Activated T-cell treated with anti-CD3 and anti-CD28 coated beads for 4 hours (primary cell): ENCODE data around the gene TRIM56.
"Not testable (repeated sequence)": the region's sequence is repeated elsewhere in the genome, so short reads cannot be mapped to it uniquely, and the experiment has no call there.

Source experiments
- DNase-seq: peaks from one replicate; pipeline ENCODE4 v3.0.0-alpha.2; 2020

TRIM56 gene

DNA sequence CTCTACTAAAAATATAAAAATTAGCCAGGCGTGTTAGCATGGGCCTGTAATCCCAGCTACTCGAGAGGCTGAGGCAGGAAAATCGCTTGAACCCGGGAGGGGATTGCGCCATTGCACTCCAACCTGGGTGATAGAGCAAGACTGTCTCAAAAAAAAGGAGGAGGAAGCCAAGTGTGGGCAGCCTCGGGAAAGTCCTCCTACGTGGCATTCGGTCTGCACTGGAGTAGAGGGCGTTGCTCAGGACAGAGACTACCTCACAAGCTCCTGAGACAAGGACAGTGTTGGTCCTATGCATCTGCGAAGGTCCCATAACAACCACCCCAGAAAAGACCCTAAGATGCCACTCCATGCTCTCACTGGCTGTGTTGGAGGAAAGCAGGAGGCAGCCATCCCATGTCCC lies 31.6 kb downstream of the TRIM56 start:
- DNase-seq: no peak

DNA sequence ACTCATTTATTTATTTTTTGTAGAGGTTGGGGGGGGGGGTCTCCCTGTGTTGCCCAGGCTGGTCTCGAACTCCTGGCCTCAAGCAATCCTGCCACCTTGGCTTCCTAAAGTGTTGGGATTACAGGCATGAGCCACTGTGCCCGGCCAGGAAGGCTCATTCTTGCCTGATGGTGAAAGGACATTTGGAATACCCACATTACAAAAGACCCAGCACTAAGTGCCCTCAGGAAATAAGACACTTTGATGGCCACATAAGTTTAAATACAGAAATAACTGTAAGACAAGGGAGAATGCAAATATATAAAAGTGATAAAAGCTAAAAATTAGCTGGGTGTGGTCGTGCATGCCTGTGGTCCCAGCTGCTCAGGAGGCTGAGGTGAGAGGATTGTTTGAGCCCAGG lies 33.6 kb downstream of the TRIM56 start:
- DNase-seq: no peak

DNA sequence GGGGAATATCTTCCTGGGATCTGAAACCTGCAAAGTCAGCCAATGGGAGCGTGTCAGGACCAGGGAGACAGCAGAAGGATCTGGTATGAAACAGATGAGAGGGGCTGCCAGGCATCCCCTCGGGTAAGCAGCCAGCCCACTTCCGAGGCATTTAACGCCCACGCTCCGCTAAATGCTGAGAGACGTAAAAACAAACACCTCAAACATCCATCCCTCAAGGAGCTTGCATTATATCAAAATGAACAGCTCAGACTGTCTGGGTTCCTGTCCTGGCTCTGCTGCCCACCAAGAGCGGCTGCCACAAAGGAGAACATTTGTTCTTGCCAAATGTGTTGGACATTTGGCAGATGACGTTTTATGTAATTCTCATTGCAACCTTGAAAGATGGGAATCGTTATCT lies 34.6 kb downstream of the TRIM56 start:
- no peak for DNase-seq

DNA sequence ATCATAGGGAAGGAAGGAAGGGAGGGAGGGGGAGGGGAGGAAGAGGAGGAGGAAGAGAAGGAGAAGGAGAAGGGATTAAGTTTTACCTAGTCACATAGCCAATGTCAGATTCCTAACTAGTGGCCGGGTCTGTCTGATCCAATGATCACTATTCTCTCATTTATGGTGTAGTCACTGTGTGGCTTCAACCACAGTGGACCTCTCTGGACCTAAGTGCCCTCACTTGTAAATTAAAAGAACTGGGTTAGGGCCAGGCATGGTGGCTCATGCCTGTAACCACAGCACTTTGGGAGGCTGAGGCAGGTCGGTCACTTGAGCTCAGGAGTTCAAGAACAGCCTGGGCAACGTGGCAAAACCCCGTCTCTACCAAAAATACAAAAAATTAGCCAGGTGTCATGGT lies 35.0 kb downstream of the TRIM56 start:
- DNase-seq: no peak

DNA sequence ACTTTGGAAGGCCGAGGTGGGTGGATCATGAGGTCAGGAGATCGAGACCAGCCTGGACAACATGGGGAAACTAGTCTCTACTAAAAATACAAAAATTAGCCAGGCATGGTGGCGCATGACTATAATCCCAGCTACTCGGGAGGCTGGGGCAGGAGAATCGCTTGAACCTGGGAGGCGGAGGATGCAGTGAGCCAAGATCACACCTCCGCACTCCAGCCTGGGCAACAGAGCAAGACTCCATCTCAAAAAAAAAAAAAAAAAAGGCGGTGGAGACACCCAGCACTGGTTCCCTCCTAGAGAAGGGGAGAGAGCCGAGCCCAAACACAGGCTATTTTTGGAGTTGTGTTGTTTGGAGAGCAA lies 36.3 kb downstream of the TRIM56 start:
- DNase-seq: not testable (repeated sequence)

DNA sequence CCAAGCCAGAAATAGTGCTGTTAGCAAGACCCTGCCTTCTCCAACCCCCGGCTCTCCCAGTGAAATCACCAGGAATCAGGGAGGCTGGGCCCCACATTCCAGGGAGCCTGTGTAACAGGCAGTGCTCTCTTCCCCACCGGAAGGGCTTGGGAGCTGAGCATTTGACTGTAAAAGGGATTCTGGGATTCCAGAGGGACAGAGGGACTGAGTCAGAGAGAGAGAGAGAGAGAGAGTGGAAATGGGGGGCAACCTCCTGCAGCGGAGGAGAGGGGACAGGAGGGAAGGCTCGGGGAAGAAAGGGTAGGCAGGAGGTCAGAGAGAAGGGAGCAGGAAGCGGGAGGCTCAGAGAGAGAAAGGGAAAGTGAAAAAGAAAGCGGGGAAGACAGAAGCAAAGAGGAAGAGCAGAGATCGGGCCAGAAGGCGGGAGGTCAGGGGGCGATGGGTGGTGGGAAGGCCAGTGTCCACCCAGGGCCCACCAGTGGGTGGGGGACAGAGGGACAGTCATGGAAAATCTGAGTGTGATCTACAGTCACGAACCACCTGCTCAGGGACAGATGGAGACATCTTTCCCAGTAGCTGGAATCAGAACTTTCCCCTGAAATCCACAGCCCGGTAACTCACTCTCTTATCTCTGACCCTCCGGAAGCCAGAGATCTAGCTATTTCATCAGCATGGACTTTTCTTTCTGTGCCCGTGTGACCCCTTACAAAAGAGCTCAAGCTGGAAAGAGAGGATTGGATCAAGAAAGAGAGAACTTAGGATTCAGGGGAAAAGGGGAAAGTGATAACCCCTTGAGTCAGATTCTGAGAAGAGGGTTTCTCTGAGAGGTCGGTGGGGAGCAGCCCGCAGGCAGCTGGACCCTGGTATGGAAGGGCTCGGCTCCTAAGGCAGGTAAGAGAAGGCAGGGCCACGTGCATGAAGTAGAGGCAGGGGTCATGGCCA lies 37.0 kb downstream of the TRIM56 start:
- no peak for DNase-seq

DNA sequence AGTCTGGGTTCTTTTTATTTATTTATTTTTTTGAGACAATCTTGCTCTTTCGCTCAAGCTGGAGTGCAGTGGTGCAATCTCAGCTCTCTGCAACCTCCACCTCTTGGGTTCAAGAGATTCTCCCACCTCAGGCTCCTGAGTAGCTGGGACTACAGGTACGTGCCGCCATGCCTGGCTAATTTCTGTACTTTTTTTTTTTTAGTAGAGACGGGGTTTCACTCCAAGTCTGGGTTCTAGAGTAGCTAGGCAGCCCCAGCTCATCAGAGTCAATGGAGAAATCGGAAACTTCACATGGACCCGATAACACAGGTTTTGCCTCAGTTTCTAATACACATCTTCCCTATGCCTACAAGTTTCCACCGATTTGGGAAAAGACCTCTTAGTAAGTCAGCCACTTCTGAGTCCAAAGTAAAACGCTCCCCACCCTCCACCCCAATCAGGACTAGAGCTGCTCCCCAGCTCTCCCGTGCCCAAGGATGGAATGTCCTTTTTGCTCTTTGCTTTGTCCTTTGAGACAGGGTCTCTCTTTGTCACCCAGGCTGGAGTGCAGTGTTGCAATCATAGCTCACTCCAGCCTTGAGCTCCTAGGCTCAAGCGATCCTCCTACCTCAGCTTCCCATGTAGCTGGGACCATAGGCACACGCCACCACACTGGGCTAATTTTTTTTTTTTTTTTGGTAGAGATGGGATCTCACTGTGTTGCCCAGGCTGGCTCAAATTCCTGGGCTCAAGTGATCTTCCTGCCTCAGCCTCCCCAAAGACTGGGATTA lies 37.8 kb downstream of the TRIM56 start:
- DNase-seq: no peak

DNA sequence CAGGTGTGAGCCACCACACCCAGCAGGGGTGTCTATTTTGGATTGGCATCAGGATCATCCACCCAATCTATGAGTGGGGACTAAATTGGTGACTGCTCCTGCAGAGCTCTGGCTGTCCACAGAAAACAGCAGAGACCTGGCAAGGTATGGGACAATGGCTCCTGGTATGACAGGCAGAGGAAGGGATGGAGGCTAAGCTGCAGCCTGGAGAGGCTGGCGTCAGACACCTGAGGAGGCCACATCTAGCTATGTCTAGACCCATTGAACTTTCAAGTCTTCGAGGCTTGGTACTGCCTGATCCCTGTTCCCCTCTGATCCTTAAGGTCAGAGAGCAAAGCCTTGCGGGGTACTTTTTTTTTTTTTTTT lies 38.4 kb downstream of the TRIM56 start:
- DNase-seq: no peak

DNA sequence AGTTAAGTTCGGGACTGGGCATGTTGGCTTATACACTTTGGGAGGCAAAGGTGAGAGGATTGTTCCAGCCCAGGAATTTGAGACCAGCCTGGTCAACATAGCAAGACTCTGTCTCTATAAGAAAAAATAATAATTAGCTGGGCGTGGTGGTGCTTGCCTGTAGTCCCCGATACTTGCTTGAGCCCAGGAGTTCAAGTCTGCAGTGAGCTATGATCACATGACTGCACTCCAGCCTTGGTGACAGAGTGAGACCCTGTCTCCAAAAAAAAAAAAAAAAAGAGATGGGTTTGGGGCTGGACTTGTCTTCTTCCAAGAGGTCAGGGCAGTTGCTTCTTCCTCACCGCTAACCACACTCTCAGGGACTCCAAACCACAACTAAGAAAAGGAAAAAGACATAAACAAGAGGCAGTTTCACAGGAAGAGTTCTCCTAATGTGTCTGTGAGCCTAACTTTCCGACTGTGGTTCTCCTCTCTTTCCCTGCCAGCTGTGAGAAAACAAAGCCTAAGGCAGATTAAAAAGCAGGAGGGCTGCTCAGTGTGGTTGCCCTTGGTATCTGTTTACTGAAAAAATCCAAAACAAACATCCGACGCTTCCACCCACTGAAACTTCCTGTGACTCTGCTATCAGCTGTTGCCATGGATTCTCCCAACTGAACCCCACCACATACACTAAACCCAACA lies 39.2 kb downstream of the TRIM56 start:
- no peak for DNase-seq

DNA sequence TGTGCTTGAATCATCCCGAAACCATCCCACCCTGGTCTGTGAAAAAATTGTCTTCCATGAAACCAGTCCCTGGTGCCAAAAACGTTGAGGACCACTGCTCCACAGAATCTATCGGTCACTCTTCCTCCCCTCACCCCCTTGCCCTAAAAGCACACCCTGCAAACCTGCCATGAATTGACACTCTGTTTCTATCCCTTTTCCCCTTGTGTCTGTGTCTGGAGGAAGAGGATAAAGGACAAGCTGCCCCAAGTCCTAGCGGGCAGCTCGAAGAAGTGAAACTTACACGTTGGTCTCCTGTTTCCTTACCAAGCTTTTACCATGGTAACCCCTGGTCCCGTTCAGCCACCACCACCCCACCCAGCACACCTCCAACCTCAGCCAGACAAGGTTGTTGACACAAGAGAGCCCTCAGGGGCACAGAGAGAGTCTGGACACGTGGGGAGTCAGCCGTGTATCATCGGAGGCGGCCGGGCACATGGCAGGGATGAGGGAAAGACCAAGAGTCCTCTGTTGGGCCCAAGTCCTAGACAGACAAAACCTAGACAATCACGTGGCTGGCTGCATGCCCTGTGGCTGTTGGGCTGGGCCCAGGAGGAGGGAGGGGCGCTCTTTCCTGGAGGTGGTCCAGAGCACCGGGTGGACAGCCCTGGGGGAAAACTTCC lies 40.8 kb downstream of the TRIM56 start:
- no peak for DNase-seq

DNA sequence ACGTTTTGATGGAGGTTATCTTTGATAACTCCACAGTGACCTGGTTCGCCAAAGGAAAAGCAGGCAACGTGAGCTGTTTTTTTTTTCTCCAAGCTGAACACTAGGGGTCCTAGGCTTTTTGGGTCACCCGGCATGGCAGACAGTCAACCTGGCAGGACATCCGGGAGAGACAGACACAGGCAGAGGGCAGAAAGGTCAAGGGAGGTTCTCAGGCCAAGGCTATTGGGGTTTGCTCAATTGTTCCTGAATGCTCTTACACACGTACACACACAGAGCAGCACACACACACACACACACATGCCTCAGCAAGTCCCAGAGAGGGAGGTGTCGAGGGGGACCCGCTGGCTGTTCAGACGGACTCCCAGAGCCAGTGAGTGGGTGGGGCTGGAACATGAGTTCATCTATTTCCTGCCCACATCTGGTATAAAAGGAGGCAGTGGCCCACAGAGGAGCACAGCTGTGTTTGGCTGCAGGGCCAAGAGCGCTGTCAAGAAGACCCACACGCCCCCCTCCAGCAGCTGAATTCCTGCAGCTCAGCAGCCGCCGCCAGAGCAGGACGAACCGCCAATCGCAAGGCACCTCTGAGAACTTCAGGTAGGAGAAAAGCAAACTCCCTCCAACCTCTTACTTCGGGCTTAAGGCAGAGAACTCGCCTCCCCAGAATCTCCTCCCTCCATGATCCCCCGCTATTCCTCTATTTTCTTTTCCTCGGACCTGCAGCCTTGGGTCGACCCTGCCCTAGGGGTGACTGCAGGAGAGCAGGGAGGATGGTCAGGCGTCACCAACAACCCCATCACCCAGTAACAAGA lies 41.6 kb downstream of the TRIM56 start, which contains the start of gene SERPINE1:
TSS of gene SERPINE1 (plus strand) at position 454 of the 809 bp plus-strand sequence. CDS start 1,290 bp downstream, outside the sequence.
- DNase-seq: peak; percentile 28

DNA sequence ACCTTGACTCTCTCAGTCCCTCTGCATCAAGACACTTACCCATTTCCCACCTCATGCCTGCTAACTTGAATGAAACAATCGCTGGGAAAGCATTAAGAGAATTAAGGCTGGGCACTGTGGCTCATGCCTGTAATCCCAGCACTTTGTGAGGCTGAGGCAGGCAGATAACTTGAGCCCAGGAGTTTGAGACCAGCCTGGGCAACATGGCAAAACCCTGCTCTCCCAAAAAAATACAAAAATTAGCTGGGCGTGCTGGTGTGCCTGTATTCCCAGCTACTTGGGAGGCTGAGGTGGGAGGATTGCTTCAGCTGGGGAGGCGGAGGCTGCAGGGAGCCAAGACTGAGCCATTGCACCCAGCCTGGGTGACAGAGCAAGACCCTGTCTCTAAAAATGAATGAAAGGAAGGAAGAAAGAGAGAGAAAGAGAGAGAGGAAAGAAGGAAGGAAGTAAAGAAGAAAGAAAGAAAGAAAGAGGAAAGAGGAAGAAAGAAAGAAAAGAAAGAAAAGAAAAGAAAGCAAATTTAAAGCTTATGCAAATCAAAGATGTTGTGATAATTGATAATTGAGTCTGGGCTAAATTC lies 42.3 kb downstream of the TRIM56 start:
- DNase-seq: no peak

DNA sequence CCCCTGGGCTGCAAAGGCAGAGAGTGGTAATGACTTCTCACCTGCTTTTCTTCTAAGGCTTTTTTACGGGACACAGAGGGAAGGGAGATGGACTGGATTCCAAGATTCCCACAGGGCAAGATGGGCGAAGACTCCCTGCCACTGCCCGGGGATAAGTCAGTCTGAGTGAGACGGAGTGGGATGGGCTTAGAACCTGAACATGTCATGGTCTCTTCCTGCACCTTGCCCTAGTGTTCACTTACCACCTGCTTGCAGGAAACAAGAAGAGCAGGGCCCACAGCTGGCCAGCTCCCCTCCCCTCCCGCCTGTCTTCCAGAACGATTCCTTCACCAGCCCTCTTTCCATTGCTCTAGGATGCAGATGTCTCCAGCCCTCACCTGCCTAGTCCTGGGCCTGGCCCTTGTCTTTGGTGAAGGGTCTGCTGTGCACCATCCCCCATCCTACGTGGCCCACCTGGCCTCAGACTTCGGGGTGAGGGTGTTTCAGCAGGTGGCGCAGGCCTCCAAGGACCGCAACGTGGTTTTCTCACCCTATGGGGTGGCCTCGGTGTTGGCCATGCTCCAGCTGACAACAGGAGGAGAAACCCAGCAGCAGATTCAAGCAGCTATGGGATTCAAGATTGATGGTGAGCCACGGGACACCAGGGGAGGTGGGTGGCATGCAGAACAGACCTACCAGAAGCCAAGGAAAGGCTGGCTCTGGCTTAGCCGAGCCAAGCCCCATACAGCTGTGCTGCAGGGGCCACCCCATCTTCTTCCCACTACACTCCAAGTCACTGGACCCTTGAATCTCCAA lies 43.0 kb downstream of the TRIM56 start:
- no peak for DNase-seq

DNA sequence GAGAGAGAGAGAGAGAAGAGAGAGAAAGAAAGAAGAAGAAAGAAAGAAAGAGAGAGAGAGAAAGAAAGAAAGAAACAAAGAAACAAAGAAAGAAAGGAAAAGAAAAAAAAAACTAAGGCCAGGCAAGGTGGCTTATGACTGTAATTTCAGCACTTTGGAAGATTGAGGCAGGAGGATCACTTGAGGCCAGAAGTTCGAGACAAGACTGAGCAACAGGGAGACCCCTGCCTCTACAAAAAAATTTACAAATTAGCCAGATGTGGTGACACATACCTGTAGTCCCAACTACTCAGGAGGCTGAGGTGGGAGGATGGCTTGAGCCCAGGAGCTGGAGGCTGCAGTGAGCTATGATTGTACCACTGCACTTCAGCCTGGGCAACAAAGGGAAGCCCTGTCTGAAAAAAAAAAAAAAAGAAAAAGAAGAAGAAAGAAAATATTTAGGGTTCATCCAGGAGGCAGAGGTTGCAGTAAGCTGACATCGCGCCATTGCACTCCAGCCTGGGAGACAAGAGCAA lies 44.4 kb downstream of the TRIM56 start:
- DNase-seq: no peak

DNA sequence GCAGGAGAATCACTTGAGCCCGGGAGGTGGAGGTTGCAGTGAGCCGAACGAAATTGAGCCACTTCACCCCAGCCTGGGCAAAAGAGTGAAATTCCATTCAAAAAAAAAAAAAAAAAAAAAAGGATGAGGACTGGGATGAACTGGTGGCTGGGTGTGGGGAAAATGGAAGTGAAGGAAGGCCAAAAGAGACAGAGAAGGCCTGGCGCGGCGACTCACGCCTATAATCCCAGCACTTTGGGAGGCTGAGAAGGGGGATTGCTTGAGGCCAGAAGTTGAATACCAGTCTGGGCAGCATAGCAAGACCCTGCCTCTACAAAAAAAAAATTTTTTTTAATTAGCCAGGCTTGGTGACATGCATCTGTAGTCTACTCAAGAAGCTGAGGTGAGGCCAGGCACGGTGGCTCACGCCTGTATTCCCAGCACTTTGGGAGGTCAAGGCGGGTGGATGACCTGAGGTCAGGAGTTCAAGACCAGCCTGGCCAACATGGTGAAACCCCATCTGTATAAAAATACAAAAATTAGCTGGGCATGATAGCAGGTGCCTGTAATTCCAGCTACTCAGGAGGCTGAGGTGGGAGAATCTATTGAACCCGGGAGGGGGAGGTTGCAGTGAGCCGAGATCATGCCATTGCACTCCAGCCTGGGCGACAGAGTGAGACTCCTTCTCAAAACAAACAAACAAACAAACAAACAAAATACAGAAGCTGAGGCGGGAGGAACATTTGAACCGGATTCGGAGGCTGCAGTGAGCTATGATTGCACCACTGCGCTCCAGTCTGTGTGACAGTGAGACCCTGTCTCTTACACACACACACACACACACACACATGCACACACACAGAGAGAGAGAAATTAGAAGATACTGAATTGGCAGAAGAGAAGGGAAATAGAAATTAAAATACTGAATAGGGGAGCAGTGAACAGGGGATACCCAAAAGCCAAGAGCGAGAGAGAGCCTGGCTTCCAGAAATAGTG lies 47.6 kb downstream of the TRIM56 start:
- DNase-seq: not testable (repeated sequence)

DNA sequence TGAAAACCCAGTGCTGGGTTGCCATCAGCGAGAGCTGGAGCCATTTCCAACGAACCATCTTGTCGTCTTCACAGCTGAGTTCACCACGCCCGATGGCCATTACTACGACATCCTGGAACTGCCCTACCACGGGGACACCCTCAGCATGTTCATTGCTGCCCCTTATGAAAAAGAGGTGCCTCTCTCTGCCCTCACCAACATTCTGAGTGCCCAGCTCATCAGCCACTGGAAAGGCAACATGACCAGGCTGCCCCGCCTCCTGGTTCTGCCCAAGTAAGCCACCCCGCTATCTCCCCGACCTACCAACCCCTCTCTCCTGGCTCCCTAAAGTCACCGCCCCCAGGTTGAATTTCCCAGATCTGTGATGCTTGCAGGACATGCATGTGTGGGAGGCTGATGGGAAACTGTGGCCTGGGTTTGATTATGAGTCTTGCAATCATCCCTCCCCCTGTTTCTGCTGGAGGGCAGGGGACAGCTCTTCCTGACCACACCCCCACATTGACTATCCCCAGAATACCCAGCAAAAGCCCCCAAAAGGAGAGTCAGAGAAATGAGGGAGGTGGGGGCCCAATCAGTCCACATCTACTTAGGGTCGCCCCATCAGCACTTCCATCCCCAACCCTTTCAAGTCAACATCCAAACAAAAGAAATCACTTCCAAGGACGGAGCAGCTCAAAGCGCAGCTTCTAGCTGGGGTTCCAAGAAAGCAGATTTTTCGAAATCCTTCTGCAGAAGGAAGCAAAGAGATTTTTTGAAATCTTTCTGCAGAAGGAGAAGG lies 48.5 kb downstream of the TRIM56 start:
- no peak for DNase-seq

DNA sequence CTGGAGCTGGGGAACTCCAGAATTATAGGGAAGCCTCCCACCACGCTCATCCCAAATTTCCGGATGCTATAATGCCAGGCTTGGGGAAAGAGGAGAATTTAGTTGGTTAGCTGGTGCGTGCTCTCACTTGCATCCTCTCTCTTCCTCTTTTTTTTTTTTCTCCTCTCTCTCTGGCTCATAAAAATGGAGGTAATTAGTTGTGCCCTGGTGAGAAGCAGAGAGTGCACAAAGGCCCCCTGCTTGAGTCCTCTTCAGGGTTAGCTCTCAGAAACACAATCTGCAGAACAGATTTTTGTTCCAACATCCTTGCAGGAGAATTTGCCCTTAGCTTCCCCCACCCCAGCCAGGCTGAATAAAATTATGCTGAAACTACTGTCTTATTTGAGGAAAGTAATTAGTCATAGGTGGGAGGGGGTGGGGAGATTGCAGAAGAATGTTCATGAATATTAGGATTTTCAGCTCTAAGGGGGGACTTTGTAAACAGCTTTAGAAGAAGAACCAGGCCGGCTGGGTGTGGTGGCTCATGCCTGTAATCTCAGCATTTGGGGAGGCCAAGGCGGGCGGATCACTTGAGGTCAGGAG lies 49.2 kb downstream of the TRIM56 start:
- DNase-seq: no peak

DNA sequence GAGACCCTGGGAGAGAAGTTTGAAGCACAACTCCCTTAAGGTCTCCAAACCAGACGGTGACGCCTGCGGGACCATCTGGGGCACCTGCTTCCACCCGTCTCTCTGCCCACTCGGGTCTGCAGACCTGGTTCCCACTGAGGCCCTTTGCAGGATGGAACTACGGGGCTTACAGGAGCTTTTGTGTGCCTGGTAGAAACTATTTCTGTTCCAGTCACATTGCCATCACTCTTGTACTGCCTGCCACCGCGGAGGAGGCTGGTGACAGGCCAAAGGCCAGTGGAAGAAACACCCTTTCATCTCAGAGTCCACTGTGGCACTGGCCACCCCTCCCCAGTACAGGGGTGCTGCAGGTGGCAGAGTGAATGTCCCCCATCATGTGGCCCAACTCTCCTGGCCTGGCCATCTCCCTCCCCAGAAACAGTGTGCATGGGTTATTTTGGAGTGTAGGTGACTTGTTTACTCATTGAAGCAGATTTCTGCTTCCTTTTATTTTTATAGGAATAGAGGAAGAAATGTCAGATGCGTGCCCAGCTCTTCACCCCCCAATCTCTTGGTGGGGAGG lies 52.5 kb downstream of the TRIM56 start:
- DNase-seq: no peak
